ENCODE results near the gene TRIM9. TPM values are rescaled to one million over a fixed set of nuclear protein-coding genes. Genes with fewer than 3 reads are reported as not detected.

The TRIM9 gene
- total and polyA plus RNA-seq, 2 donors (not counting 3 experiments of a cell fraction or from before 2014, with no cell fraction given), result not detected

DNA sequence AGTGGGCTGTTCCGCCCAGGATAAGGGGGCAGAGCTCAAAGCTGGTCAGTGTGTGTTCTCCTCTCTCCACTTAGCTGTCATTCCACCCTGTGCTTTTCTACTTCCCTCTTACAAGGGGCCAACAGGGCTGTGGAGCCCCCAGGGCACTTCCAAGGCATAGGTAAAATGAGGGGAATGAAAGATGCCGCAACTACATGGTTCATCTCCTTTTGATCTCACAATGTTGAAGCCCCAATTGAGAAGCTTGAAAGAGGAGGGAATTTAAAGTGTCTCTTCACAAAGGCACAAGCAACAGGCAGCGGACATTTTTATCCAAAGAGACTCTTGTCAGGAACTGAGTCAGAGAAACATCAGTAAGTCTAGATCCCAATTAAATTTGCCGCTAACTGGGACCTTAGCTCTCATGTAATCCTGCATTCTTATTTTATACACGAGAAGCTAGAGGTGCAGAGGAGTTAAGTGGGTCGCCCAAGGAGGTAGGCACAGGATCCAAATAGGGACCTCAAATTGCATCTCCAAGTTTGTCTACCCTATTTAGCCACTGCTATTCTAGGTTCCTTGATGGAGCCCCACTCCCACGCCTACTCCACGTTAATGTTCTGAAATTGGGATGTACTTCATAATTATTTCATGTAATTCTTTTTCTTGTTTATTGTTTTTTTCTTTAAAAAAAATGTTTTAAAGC lies 20.1 kb downstream of the TRIM9 start:
- no peak overlapping the region for H2AFZ ChIP-seq (ENCODE audit: low read depth, low read length)
- intact Hi-C loops (cut with micrococcal nuclease), result no loop called here
- dilution Hi-C loops (cut with MboI; ENCODE audit: extremely low pct_ligation_motif_present, low sequenced_read_pairs), result no loop called here
- peaks cover 3 to 4% of the 10 kb centered on the region in 2 experiments for H3K27me3 ChIP-seq (ENCODE audit: control insufficient read depth in 2 of 2, insufficient read depth in 2 of 2, low read length in 2 of 2)
- no peaks in the 10 kb centered on the region for H3K36me3 ChIP-seq (ENCODE audit: control insufficient read depth in 2 of 2, extremely low read depth in 1 of 2, insufficient read depth in 2 of 2, low read length in 2 of 2)
- TF ChIP-seq, protein P1, sequence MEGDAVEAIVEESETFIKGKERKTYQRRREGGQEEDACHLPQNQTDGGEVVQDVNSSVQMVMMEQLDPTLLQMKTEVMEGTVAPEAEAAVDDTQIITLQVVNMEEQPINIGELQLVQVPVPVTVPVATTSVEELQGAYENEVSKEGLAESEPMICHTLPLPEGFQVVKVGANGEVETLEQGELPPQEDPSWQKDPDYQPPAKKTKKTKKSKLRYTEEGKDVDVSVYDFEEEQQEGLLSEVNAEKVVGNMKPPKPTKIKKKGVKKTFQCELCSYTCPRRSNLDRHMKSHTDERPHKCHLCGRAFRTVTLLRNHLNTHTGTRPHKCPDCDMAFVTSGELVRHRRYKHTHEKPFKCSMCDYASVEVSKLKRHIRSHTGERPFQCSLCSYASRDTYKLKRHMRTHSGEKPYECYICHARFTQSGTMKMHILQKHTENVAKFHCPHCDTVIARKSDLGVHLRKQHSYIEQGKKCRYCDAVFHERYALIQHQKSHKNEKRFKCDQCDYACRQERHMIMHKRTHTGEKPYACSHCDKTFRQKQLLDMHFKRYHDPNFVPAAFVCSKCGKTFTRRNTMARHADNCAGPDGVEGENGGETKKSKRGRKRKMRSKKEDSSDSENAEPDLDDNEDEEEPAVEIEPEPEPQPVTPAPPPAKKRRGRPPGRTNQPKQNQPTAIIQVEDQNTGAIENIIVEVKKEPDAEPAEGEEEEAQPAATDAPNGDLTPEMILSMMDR (IDR thresholded peaks at IDR 0.05; ENCODE audit: extremely low read depth in 1 of 2, insufficient read depth in 1 of 2, low read depth in 1 of 2, low read length in 2 of 2), result no peak
- no peak for TF ChIP-seq MYC (IDR thresholded peaks at IDR 0.05; ENCODE audit: low read depth, low read length)
- no peak for TF ChIP-seq POLR2A (IDR thresholded peaks at IDR 0.05; ENCODE audit: low read depth, low read length)
- TF ChIP-seq, protein P2, sequence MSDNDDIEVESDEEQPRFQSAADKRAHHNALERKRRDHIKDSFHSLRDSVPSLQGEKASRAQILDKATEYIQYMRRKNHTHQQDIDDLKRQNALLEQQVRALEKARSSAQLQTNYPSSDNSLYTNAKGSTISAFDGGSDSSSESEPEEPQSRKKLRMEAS (IDR thresholded peaks at IDR 0.05; ENCODE audit: insufficient read depth, insufficient read length), result no peak
- TF ChIP-seq JUN (IDR thresholded peaks at IDR 0.05; ENCODE audit: borderline replicate concordance, insufficient read depth, insufficient read length, low read depth), result no peak
- no peak for TF ChIP-seq GATA2 (IDR thresholded peaks at IDR 0.05; ENCODE audit: insufficient read depth, insufficient read length, low read depth, low read length)
- no peak for TF ChIP-seq FOS (IDR thresholded peaks at IDR 0.05; ENCODE audit: borderline replicate concordance, insufficient read depth, low read length)
- TF ChIP-seq POLR2AphosphoS5 (IDR thresholded peaks at IDR 0.05; ENCODE audit: insufficient read depth, low read depth, low read length), result no peak
- TF ChIP-seq EZH2 (IDR thresholded peaks at IDR 0.05; ENCODE audit: borderline replicate concordance, low read depth, low read length, severe bottlenecking), result no peak
- no peak overlapping the region for H3K4me2 ChIP-seq (ENCODE audit: insufficient read depth, low read length)
- FAIRE-seq, result no peak
- no peak overlapping the region for H3K27ac ChIP-seq (ENCODE audit: insufficient read depth, low read depth, low read length)
- no peak overlapping the region for H3K4me3 ChIP-seq (replicated peaks in 1 of 3; ENCODE audit: insufficient read depth in 1 of 3, low read depth in 1 of 3, low read length in 3 of 3)
- no peak overlapping the region for H3K9ac ChIP-seq (replicated peaks; ENCODE audit: extremely low read depth, insufficient read depth, low read length)
- H4K20me1 ChIP-seq (replicated peaks; ENCODE audit: control insufficient read depth, extremely low read depth, insufficient read depth, low read length), result no peaks in the 10 kb centered on the region
- no peaks in the 10 kb centered on the region for H3K79me2 ChIP-seq (ENCODE audit: control insufficient read depth, insufficient read depth, low read length)
- DNase-seq (ENCODE audit: low read depth, low spot score), result no peak
- no peaks in the 10 kb centered on the region for H3K9me3 ChIP-seq (replicated peaks; ENCODE audit: control insufficient read depth, insufficient read depth, low read length)
- no peaks in the 10 kb centered on the region for H3K4me1 ChIP-seq (ENCODE audit: control insufficient read depth, extremely low read depth, insufficient read depth, low read length)
- ChIA-PET CTCF (no interaction called here), POLR2A (no interaction called here)
- no peaks in the 10 kb centered on the region for H3K9me1 ChIP-seq (replicated peaks; ENCODE audit: control insufficient read depth, extremely low read depth, insufficient read depth, low read length)
- no TSS peak for BruUV-seq (replicated peaks)

All from endothelial cell of umbilical vein (primary cell).